Measurements from ENCODE around the gene ITPR1. TPM values are rescaled to one million over a fixed set of nuclear protein-coding genes. Genes with fewer than 3 reads are reported as not detected.

The ITPR1 gene
- total and polyA plus RNA-seq, 2 of the 4 experiments (the other 2 are of a cell fraction): 1.8 to 5.7 TPM

DNA sequence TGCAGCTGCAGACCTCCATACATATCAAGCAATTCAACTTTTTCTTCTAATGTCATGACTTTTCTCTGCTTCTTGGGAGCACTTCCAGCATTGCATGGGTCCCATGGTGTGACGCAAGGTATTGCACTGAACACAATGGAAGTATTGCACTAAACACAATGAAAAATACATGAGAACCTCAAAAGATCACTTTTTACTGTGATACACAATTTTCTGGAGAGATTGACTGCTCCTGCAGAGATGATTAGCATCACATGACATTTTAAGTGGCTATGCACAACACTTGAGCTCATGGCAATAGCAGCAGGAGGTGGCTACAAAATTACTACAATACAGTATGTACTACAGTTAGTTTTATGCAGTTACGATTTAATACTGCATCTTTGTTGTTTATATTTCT, 372.6 kb downstream of the ITPR1 start:
- H3K56ac ChIP-seq (ENCODE audit: extremely low read depth, insufficient read depth, low read length): no peak overlapping the region
- no peak overlapping the region for H2BK15ac ChIP-seq (ENCODE audit: low read depth, low read length)
- H4K91ac ChIP-seq (ENCODE audit: insufficient read depth, low read depth, low read length): no peak overlapping the region
- no peak overlapping the region for H2AK9ac ChIP-seq (replicated peaks; ENCODE audit: low read depth, low read length, poor library complexity)
- peaks cover 6% of the 10 kb centered on the region for H3K4me1 ChIP-seq (ENCODE audit: control insufficient read depth, insufficient read depth, low read length)
- H3K4me2 ChIP-seq (ENCODE audit: low read depth, low read length): no peak overlapping the region
- TF ChIP-seq POLR2A (IDR thresholded peaks at IDR 0.05; ENCODE audit: low read depth, low read length): no peak
- no peak for TF ChIP-seq RCOR1 (IDR thresholded peaks at IDR 0.05; ENCODE audit: insufficient replicate concordance, low read length)
- no peak for TF ChIP-seq FOS (IDR thresholded peaks at IDR 0.05; ENCODE audit: low read depth, low read length)
- TF ChIP-seq CEBPB (IDR thresholded peaks at IDR 0.05; ENCODE audit: low read depth, low read length): no peak
- no peak for TF ChIP-seq NFE2L2 (IDR thresholded peaks at IDR 0.05; ENCODE audit: low read depth, low read length)
- TF ChIP-seq, protein P1, sequence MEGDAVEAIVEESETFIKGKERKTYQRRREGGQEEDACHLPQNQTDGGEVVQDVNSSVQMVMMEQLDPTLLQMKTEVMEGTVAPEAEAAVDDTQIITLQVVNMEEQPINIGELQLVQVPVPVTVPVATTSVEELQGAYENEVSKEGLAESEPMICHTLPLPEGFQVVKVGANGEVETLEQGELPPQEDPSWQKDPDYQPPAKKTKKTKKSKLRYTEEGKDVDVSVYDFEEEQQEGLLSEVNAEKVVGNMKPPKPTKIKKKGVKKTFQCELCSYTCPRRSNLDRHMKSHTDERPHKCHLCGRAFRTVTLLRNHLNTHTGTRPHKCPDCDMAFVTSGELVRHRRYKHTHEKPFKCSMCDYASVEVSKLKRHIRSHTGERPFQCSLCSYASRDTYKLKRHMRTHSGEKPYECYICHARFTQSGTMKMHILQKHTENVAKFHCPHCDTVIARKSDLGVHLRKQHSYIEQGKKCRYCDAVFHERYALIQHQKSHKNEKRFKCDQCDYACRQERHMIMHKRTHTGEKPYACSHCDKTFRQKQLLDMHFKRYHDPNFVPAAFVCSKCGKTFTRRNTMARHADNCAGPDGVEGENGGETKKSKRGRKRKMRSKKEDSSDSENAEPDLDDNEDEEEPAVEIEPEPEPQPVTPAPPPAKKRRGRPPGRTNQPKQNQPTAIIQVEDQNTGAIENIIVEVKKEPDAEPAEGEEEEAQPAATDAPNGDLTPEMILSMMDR (conservative IDR thresholded peaks at IDR 0.05; ENCODE audit: low read depth, low read length): no peak
- TF ChIP-seq MAZ (IDR thresholded peaks at IDR 0.05; ENCODE audit: borderline replicate concordance, low read depth, low read length): no peak
- no peak for TF ChIP-seq RAD21 (IDR thresholded peaks at IDR 0.05; ENCODE audit: low read length)
- TF ChIP-seq MAFK (IDR thresholded peaks at IDR 0.05; ENCODE audit: low read depth, low read length): no peak
- TF ChIP-seq SMC3 (IDR thresholded peaks at IDR 0.05; ENCODE audit: low read depth, low read length): no peak
- no peak for TF ChIP-seq BHLHE40 (IDR thresholded peaks at IDR 0.05; ENCODE audit: low read depth, low read length)
- no peak overlapping the region for H4K8ac ChIP-seq (ENCODE audit: low read depth in 2 of 2, low read length in 2 of 2)
- no peak overlapping the region for H3K14ac ChIP-seq (replicated peaks; ENCODE audit: low read depth, low read length)
- no peaks in the 10 kb centered on the region for H4K20me1 ChIP-seq (ENCODE audit: insufficient read depth, low read length)
- no peak overlapping the region for H2BK120ac ChIP-seq (ENCODE audit: low read depth, low read length)
- no peaks in the 10 kb centered on the region for H3K79me1 ChIP-seq (ENCODE audit: low read depth in 1 of 2, low read length in 2 of 2)
- no peak overlapping the region for H2BK20ac ChIP-seq (ENCODE audit: low read depth, low read length)
- H3K27me3 ChIP-seq (ENCODE audit: control insufficient read depth, insufficient read depth, low read length): no peaks in the 10 kb centered on the region
- in situ Hi-C loops (cut with MboI; ENCODE audit: low sequenced_read_pairs) (no loop called here), intact Hi-C loops (cut with micrococcal nuclease) (no loop called here), dilution Hi-C loops (cut with HindIII; ENCODE audit: low sequenced_read_pairs, unreplicated experiment) (no loop called here)
- no peak overlapping the region for H3K23ac ChIP-seq (ENCODE audit: low read depth, low read length)
- WGBS, 2 experiments (ENCODE audit: extremely low coverage in 2 of 2, insufficient read length in 1 of 2): no CpG with 5 or more reads among the region's 2 CpGs
- no peak for DNase-seq
- no peak for ATAC-seq (ENCODE audit: low read depth)
- H3K9me1 ChIP-seq (ENCODE audit: insufficient read depth, low read length): peaks cover 8% of the 10 kb centered on the region
- ChIA-PET POLR2A (ENCODE audit: unreplicated experiment) (no interaction called here), CTCF (no interaction called here)
- H3K4me3 ChIP-seq (ENCODE audit: insufficient read depth, low read depth, low read length): no peak overlapping the region
- no peak overlapping the region for H3K27ac ChIP-seq (ENCODE audit: insufficient read depth, low read length)
- H3K18ac ChIP-seq (ENCODE audit: low read depth, low read length): no peak overlapping the region
- no peak overlapping the region for H2AK5ac ChIP-seq (ENCODE audit: low read depth, low read length)
- no peak overlapping the region for H3K9ac ChIP-seq (ENCODE audit: low read depth, low read length)
- no peak overlapping the region for H2AFZ ChIP-seq (replicated peaks; ENCODE audit: low read length, poor library complexity)
- H3K36me3 ChIP-seq (ENCODE audit: control insufficient read depth, insufficient read depth, low read length): no peaks in the 10 kb centered on the region
- H4K5ac ChIP-seq (ENCODE audit: low read depth, low read length): no peak overlapping the region
- BruUV-seq (replicated peaks): no TSS peak
- H3K4ac ChIP-seq (ENCODE audit: low read depth, low read length): no peak overlapping the region
- H3K9me3 ChIP-seq (ENCODE audit: control insufficient read depth, insufficient read depth, low read length): peaks cover 4% of the 10 kb centered on the region
- no peak overlapping the region for H2BK5ac ChIP-seq (ENCODE audit: low read depth, low read length, poor library complexity, severe bottlenecking)
